ENCODE data around the gene TLE3. TPM values are rescaled to one million over a fixed set of nuclear protein-coding genes. Genes with fewer than 3 reads are reported as not detected.

Gene TLE3
- polyA plus RNA-seq, 1 donor: 32.5 TPM

DNA sequence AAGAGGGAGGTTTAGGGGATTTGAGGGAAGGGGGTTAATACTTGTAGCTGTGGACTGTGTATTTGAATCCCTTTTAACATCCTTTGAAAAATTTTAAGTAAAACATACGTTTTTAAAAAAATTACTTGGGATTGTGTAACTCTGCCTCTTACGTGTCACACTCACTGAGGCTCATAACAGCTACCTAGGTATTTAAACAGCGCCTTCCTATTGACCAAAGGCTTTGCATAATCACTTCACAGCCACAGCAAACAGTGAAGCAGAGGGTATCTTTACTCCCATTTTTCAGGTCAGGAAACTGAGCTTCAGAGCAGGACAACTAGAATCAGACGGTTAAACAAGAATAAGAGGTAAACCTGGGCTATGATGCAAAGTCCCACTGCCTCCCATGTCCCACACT, 95.9 kb downstream of the TLE3 start:
- DNase-seq: no peak

GRCh38 chr15:69999392-70000085, 98.2 kb downstream of the TLE3 start:
- no peak for DNase-seq

DNA sequence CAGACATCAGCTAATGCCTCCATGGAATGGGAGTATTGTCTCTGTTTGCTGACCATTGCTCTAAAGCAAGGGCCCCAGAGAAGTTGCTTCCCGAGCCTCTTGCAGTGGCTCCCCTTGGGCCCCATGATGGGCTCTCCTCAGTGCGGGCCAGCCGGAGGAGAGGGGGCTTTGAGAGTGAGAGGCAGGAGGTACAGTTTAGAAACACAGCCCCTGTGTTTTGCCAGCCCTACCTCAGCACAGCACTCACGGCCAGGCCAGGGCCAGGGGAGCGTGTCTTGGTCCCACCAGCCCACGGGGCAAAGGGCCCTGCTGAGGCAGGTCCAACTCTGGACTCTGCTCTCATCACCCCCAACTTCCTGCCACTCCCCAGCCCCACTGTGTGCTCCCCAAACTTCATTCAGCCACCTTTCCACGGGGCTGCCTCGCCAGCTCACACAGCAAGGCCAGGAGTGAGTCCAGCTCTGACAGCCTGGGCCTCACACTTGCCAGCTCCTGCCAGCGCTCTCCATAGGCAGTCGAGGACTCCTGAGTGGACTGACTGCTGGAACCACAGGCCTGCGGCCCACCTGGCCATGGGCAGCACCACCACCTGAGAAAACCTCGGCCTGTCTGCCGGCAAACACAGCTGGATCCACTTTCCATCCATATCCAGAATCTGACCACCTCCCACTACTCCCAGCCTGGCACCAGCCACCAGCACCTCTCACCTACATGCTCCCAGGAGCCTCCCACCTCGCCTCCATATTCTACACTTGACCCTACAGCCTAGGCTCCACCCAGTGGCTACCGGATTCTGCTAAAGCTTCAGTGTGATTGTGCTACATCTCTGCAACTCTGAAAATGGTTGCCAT, 99.0 kb downstream of the TLE3 start:
- no peak for DNase-seq

GRCh38 chr15:69997813-69998212, 99.9 kb downstream of the TLE3 start:
- DNase-seq: no peak
